ENCODE measurements around the gene ARHGAP28. TPM values are rescaled to one million over a fixed set of nuclear protein-coding genes. Genes with fewer than 3 reads are reported as not detected.

ARHGAP28 gene
- total RNA-seq, 1 donor from 2014 or later = 350 TPM

- no peak for DNase-seq (ENCODE audit: low spot score)
- Mint-ChIP-seq H3K27me3 (ENCODE audit: unreplicated experiment) (peaks cover 5% of the 10 kb centered on the region), H3K4me3 (ENCODE audit: unreplicated experiment) (no peak overlapping the region), H3K9me3 (ENCODE audit: unreplicated experiment) (no peaks in the 10 kb centered on the region), H3K4me1 (ENCODE audit: unreplicated experiment) (peaks cover 29% of the 10 kb centered on the region), H3K36me3 (ENCODE audit: low read depth, unreplicated experiment) (peaks cover 3% of the 10 kb centered on the region), H3K27ac (ENCODE audit: unreplicated experiment) (no peak overlapping the region)
- no peak for TF ChIP-seq CTCF (IDR thresholded peaks at IDR 0.05; ENCODE audit: unreplicated experiment)
These were observed 17.0 kb downstream of the ARHGAP28 start for GRCh38 chr18:6746386-6746960.

- no peak overlapping the region for H3K27ac Mint-ChIP-seq (ENCODE audit: unreplicated experiment)
- H3K4me3 Mint-ChIP-seq (ENCODE audit: unreplicated experiment) = no peak overlapping the region
- DNase-seq (ENCODE audit: low spot score) = no peak
- no peaks in the 10 kb centered on the region for H3K9me3 Mint-ChIP-seq (ENCODE audit: unreplicated experiment)
- H3K27me3 Mint-ChIP-seq (ENCODE audit: unreplicated experiment) = peaks cover 5% of the 10 kb centered on the region
- H3K36me3 Mint-ChIP-seq (ENCODE audit: low read depth, unreplicated experiment) = peaks cover 3% of the 10 kb centered on the region
- H3K4me1 Mint-ChIP-seq (ENCODE audit: unreplicated experiment) = peaks cover 31% of the 10 kb centered on the region
- no peak for TF ChIP-seq CTCF (IDR thresholded peaks at IDR 0.05; ENCODE audit: unreplicated experiment)
These were observed 18.1 kb downstream of the ARHGAP28 start for GRCh38 chr18:6747646-6748045.

GRCh38 chr18:6748241-6748640, 18.7 kb downstream of the ARHGAP28 start:
- no peak for TF ChIP-seq CTCF (IDR thresholded peaks at IDR 0.05; ENCODE audit: unreplicated experiment)
- H3K27me3 Mint-ChIP-seq (ENCODE audit: unreplicated experiment) = peaks cover 5% of the 10 kb centered on the region
- H3K4me3 Mint-ChIP-seq (ENCODE audit: unreplicated experiment) = no peak overlapping the region
- H3K36me3 Mint-ChIP-seq (ENCODE audit: low read depth, unreplicated experiment) = peaks cover 3% of the 10 kb centered on the region
- peaks cover 30% of the 10 kb centered on the region for H3K4me1 Mint-ChIP-seq (ENCODE audit: unreplicated experiment)
- DNase-seq (ENCODE audit: low spot score) = no peak
- H3K9me3 Mint-ChIP-seq (ENCODE audit: unreplicated experiment) = no peaks in the 10 kb centered on the region
- H3K27ac Mint-ChIP-seq (ENCODE audit: unreplicated experiment) = no peak overlapping the region

- peaks cover 36% of the 10 kb centered on the region for H3K4me1 Mint-ChIP-seq (ENCODE audit: unreplicated experiment)
- no peak for TF ChIP-seq CTCF (IDR thresholded peaks at IDR 0.05; ENCODE audit: unreplicated experiment)
- H3K36me3 Mint-ChIP-seq (ENCODE audit: low read depth, unreplicated experiment) = peaks cover 3% of the 10 kb centered on the region
- no peak overlapping the region for H3K27ac Mint-ChIP-seq (ENCODE audit: unreplicated experiment)
- no peaks in the 10 kb centered on the region for H3K9me3 Mint-ChIP-seq (ENCODE audit: unreplicated experiment)
- no peak for DNase-seq (ENCODE audit: low spot score)
- H3K27me3 Mint-ChIP-seq (ENCODE audit: unreplicated experiment) = peaks cover 5% of the 10 kb centered on the region
- no peak overlapping the region for H3K4me3 Mint-ChIP-seq (ENCODE audit: unreplicated experiment)
These were observed 20.9 kb downstream of the ARHGAP28 start for GRCh38 chr18:6750411-6750810.

- no peak for TF ChIP-seq CTCF (IDR thresholded peaks at IDR 0.05; ENCODE audit: unreplicated experiment)
- Mint-ChIP-seq H3K36me3 (ENCODE audit: low read depth, unreplicated experiment) (peaks cover 3% of the 10 kb centered on the region), H3K4me1 (ENCODE audit: unreplicated experiment) (peaks cover 40% of the 10 kb centered on the region)
These were observed 21.7 kb downstream of the ARHGAP28 start for GRCh38 chr18:6751222-6751621.

More at GRCh38 chr18:6751222-6751621, 21.7 kb downstream of the ARHGAP28 start:
- Mint-ChIP-seq H3K27me3 (ENCODE audit: unreplicated experiment) (peaks cover 6% of the 10 kb centered on the region), H3K4me3 (ENCODE audit: unreplicated experiment) (peak overlapping the region; percentile 22), H3K9me3 (ENCODE audit: unreplicated experiment) (no peaks in the 10 kb centered on the region), H3K27ac (ENCODE audit: unreplicated experiment) (peak overlapping the region; percentile 95)
- no peak for DNase-seq (ENCODE audit: low spot score)

Data from endothelial cell (in vitro differentiated cells).